GM12875 (cell line): ENCODE data around the gene MSI2.

Source experiments
- H3K4me3 ChIP-seq: one replicate; pipeline ENCODE4 v1.5.1; 2011; ENCODE audit warnings: low read depth, low read length, control low read depth
- CTCF ChIP-seq: IDR thresholded peaks from 2 replicates; pipeline ENCODE4 v1.5.1; 2011; ENCODE audit warnings: low read depth, mild to moderate bottlenecking, control low read depth, inconsistent platforms, low read length, moderate library complexity, borderline replicate concordance; ENCODE audit not compliant: insufficient read depth

The MSI2 gene

GRCh38 chr17:57234061-57234738, 22.1 kb upstream of the MSI2 start:
- TF ChIP-seq CTCF, result no peak
- no peak overlapping the region for H3K4me3 ChIP-seq

GRCh38 chr17:57234739-57235092, 21.6 kb upstream of the MSI2 start:
- no peak overlapping the region for H3K4me3 ChIP-seq
- no peak for TF ChIP-seq CTCF

GRCh38 chr17:57235124-57235523, 21.2 kb upstream of the MSI2 start:
- H3K4me3 ChIP-seq, result no peak overlapping the region
- no peak for TF ChIP-seq CTCF

- TF ChIP-seq CTCF, result no peak
- H3K4me3 ChIP-seq, result no peak overlapping the region
Observed at GRCh38 chr17:57236686-57237299, 19.5 kb upstream of the MSI2 start.

- TF ChIP-seq CTCF, result no peak
- no peak overlapping the region for H3K4me3 ChIP-seq
Observed at GRCh38 chr17:57240648-57241047, 15.7 kb upstream of the MSI2 start.

- TF ChIP-seq CTCF, result no peak
- H3K4me3 ChIP-seq, result no peak overlapping the region
Observed at GRCh38 chr17:57242148-57242547, 14.2 kb upstream of the MSI2 start.

GRCh38 chr17:57243171-57243622, 13.1 kb upstream of the MSI2 start:
- peak; percentile 99 for TF ChIP-seq CTCF
- H3K4me3 ChIP-seq, result no peak overlapping the region
